Inflammatory macrophage treated with lipopolysaccharide for 4 hours (primary cell): ENCODE results near the gene KRTAP10-3.
"Not testable (repeated sequence)": the region's sequence is repeated elsewhere in the genome, so short reads cannot be mapped to it uniquely, and the experiment has no call there.

Experiments
- DNase-seq: peaks from one replicate; pipeline ENCODE4 v3.0.0-alpha.2; 2020

KRTAP10-3 gene

DNA sequence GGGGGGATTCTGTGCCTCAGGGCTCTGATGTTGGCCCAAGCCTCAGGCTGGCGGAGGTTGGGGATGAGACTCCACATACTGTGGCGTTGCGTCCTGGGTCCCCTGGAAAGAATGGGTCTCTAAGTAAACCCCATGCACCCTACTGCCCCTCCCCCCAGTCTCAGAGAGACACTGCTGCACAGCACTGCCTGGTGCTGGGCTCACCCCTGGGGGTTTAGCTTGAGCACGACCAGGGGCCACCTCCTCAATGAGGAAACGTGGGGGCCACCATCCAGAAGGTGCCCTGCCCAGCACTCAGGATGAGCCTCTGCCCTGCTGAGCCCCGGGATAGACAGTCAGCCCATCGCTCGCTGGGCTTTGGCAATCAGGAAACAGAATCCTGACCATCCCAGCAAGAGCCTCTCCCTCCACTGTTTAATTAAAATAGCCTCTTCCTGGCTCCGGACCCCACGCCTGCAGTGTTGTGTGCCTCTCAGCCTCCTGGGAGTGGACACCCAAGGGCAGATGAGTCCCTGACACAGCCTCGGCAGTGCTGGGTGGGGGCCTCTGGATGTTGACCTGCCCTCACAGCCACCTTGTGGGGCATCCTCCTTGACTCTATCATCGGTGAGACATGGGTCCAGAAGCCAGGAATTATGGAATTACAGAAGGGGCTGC is 11.4 kb upstream of the KRTAP10-3 start:
- DNase-seq = no peak

DNA sequence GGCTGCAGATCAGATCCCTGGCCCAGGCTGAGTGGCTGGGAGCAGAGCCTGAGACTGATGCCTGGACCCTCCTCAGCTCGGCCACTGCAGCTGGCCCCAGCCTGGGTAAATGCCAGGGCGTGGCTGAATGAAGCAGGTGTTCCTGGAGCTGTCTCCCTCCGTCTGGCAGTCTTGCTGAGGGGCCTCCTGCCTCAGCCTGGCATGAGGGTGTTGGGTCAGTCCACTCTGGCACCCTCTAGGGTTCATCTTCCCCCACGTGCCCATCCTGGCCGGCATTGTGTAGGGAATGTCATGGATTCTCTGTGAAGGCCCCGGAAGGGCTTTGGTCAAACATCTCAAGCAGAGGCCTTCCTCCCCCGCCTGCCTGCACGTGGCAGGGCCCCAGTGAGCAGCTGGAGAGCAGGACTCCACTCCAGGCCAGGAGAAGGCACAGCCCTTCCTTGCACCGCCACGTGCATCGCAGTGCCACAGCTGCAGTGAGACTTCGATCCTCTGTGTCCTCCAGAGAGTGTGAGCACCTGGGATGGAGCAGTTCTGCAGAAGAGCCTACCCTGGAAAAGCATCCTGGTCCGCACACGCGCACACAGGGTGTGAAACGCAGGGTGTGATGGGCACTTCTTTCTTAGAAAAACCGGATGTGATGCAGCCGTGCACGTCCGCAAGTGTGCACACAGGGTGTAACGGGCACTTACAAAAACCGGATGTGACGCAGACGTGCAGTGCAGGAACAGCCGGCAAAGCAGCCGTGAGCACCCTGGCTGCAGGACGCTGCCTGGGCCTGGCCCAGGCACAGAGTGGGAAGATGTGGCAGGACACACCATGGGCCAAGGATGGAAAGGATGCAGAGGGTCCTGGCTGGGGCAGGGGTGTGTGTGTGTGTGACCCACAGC is 10.3 kb upstream of the KRTAP10-3 start:
- no peak for DNase-seq

DNA sequence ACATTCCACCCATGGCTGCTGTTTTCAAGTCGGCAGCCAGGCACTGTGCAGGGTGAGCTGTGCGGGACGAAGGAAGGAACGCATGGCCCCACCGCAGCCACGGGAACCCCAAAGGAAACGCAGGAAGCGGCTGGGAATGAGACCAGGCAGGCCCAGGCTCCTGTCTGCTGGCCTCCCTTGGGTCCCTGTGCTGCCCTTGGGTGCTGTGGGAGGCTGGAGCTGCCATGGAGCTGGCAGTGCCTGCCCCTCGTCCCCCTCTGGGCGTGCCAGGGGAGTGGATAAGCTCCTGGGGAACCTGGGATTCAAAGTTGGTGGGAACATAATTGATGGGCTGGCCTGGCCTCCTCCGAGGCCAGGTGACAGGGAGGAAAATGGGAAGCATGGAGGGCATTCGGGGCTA is 9.7 kb upstream of the KRTAP10-3 start:
- DNase-seq = no peak

DNA sequence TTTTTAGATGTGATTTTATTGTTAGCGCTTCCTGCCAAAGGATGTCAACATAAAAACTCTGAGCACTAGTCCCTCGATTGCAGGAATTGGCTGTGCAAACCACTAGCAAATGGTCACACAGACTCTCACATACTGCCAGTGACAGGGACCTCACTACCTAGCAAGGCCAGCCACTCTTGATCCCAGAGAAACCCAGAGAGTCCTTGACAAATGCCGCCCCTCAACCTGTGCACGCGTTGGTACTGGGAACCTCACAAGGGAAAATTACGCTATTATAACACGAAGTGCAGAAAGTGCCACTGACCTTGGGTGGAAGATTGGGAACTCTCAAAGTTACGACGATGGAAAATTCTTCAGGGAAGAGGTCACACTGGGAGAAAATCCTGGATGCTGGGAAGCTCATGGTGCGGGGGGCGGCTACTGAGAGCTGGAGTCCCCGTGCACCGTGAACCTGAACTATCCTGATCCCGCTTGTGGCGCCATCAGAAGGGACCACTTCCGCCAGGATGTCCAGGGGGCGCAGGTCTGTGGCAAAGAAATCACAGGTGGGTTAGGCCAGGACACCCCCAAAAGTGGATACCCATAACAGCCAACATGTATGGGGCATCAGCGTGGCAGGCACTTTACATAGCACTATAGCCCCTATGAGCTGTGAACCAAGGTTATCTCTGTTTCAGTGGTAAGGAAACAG is 9.0 kb upstream of the KRTAP10-3 start:
- no peak for DNase-seq

DNA sequence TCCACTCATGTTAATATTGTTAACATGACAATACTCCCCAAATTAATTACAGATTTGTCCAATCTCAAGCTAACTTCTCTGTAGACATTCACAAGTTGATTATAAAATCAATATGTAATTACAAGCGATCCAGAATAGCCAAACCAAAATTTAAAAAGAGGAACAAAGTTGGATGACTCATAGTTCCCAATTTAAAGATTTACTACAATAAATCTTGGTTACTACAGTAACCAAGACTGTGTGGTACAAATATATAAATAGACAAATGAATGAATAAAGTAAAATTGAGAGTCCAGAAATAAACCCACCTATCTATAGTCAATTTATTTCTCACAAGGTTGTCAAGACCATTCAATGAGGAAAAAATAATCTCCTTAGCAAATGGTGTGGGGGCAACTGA is 7.8 kb upstream of the KRTAP10-3 start:
- peak; percentile 73 for DNase-seq

DNA sequence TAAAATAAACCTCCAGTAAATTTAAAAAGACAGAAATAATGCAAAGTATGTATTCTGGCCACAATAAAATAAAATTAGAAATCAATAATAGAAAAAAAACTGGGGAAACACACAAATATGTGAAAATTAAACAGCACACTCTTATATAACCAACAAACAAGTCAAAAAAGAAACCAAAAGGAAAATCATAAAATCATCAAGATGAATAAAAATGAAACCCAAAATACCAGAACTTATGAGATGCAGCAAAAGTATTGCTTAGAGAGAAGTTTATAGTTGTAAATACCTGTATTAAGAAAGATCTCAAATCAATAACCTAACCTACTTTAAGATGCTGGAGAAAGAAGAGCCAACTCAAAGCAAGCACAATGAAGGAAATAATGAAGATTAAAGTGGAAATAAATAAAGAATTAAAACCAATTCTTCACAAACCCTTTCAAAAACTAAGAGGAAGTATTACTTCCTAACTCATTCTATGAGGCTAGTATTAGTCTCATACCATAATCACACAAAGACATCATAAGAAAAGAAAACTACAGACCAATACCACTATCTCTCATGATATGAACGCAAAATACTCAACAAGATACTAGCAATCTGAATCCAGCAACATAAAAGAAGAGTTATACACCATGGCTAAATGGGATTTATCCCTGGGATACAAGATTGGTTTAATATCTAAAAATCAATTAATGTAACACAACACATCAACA is 6.4 kb upstream of the KRTAP10-3 start:
- peak; percentile 60 for DNase-seq

DNA sequence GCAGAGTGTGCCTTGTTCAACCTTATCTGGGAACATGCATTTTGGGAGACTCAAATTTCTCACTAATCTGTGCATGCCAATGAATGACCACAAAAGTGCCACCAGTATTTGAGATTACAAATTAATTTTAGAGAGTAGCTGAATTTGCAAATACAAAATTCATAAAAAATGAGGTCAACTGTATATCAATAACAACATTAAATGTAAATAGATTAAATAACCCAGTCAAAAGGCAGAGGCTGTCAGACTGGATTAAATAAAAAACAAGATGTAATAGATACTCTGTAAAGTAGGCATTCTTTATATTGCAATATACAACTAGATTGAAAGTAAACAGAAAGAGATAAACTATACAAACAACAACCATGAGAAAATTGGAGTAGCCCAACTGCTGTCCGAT is 5.5 kb upstream of the KRTAP10-3 start:
- DNase-seq = no peak

DNA sequence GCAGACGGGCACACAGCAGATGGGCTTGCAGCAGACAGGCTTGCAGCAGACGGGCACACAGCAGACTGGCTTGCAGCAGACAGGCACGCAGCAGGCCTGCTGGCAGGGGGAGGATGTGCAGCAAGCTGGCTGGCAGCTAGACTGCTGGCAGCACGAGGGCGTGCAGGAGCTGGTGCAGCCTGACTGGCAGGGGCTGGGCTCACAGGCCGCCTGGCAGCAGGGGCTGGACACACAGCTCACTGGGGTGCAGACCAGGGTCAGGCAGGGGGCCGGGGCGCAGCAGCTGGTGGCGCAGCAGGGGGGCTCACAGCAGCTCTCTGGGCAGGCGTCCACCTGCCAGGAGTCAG is 293 bp downstream of the KRTAP10-3 start:
- not testable (repeated sequence) for DNase-seq

DNA sequence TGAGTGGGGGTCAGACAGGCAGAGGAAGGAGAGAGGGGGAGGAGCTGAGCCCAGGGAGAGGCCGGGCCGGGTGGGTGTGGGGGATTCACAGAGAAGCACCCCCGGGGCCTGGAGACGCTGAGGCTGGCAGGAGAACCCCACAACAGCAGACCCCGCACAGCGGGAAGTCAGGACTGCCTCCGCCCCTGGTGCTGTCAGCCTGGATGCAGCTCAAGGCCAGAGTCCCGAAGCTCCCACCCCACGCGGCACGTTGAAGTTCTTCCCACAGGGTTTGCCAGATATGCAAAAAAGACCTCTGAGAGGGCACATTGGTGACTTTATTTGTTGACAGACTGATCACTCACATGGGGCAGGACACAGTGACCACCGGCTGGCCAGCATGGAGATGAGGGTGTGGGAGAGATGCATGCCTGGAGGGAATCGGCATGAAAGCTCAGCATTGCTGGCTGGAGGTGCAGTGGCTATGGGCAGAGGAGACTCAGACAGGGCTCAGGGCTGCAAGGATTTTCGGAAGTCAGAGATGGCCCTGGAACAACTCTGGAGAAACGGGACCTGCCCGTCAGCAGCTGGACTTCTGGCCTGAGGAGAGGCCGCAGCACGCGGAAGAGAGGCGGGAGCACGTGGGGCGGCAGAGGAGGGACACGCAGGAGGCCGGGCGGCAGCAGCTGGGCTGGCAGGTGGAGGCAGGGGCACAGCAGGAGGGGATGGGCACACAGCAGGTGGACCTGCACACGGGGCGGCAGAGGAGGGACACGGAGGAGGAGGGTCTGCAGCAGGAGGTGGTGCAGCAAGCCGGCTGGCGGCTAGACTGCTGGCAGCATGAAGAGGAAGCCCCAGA is 885 bp downstream of the KRTAP10-3 start:
- no peak for DNase-seq

DNA sequence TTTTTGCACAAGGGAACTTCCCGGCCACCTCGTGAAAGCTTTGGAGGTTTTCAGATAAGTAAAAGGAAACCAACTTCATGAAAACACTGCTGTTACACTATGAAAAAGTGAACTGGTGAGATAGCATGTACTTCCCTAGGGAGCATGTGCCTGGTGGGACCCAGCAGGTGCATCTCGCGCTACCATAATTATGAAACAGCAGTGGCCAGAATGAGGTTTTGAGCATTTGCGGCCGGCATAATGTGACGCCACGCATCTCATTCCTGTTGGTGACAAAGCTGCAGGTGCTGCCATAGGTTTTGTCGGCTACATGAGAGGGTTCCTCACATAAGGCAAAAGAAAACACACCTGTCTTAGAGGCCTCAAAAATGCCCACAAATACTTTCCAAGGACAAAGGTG is 1.7 kb downstream of the KRTAP10-3 start:
- DNase-seq = no peak

DNA sequence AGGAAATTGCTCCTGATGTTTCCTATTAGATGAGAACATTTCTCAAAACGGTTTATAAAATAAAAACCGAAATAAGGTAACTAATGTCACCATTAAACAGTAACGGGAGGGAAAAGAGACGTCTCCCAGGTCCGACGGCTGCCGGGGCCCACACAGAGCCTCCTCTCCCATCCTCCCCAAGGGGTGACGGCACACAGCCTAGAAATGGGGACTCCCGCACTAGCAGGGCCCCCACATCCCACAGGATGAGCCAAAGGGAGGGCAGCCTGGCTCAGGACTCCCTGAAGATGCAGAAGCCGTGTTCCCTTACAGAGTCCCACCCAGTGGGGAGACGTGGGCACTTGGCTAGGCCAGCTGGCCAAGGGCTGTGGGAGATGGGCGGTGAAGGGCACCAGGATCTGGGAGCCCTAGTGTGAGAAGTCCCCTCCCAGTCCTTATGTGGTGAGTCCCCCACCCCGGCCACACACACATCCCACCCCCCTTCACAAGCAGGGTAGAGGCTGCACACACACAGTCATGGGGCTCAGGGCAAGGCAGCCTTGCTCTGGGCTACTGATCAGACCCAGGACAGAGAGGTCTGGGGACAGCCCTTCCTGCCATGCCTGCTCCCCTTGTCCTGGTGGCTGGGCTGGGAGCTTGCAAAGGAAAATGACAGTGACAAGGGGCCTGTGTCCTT is 3.3 kb downstream of the KRTAP10-3 start:
- DNase-seq = no peak

DNA sequence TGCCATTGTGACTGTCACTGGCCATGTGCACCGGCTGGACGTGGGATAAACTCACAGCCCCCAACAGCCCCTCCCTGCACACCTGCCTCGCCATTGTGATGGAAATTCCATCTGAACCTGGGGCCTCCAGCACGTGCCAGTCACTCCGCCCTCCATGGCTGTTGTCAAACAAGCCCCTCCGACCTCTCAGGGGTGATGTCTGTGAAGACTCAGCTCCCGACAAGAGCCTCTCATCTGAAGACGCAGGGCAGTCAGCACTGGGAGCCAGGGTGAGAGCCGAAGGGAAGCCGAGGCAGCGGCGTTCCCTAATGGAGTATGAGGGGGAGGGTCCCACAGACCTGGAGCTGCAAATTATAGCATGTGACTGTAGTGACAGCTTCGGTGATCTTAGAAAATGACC is 5.9 kb downstream of the KRTAP10-3 start:
- DNase-seq = no peak

DNA sequence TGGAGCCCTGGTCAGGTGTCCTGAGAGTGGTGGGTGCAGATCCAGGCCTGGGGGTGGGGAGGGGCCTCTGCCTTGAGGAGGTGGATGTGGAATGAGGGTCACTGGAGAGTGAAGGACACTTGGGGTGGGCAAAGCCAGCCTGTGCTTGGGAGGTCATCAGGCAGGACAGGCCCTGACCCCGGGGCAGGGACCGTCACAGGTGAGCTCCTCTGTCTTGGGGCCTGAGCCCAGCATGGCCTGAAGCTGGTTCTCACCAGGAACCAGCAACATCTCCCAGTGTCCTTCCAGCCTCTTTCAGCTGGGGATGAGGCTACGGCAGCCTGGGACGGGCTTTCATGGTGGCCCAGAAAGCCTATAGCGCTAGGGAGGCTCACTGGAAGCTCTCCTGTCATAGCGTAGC is 6.5 kb downstream of the KRTAP10-3 start:
- no peak for DNase-seq

DNA sequence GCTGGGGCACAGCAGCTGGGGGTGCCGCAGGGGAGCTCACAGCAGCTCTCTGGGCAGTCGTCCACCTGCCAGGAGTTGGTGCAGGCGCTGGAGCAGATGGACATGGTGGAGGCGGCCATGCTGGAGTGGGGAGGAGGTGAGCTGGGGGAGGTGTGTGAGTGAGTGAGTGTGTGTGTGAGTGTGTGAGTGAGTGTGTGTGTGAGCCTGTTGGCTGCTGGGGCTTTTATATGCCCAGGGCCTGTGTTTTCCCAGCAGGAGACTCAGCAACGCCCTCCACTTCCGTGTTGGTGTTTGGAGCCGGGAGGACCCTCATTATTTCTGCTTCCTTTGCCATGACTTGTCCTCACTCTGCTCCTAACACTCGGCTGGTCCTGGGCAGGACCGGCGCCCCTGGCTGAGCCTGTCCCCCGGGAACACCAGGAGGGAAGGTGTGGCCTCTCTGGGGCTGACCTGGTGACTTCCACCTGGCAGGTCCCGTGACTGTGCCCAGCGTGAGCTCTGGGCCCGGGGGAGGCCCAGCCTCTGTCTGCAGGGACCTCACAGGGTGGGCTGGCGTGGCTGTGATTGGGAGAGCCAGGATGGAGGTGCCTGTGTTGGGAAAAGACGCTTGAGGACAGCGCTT is 7.1 kb downstream of the KRTAP10-3 start, which contains the start of gene KRTAP10-2:
Gene KRTAP10-2 (minus strand): TSS at position 166 of the 622 bp plus-strand sequence. CDS start 47 bp downstream, at position 119.
- DNase-seq = no peak

DNA sequence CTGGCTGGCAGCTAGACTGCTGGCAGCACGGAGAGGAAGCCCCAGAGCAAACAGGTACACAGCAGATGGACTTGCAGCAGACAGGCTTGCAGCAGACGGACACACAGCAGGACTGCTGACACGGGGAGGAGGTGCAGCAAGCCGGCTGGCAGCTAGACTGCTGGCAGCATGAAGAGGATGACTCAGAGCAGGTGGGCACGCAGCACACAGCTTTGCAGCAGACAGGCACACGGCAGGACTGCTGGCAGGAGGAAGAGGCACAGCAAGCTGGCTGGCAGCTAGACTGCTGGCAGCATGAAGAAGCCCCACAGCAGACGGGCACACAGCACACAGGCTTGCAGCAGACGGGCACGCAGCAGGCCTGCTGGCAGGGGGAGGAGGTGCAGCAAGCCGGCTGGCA is 7.8 kb downstream of the KRTAP10-3 start:
- no peak for DNase-seq

DNA sequence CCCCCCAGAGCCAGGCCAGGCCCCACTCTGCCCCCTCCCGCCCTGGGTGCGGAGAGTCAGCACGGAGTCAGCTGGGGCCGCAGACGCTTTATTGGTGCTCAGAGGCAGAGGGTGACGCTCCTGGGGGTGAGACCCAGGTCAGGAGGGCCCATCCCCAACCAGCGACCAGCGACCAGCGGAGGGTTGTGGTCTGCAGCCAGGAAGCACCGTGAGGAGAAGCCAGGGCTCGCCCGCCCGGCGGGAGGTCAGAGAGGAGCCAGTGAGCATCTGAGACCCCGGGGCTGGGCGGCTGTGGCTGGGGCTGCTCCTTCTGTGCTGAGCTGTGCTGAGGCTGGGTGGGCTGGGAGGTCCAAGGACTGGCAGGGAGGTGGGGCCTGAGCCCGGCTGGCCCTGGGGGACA is 8.3 kb downstream of the KRTAP10-3 start:
- not testable (repeated sequence) for DNase-seq

DNA sequence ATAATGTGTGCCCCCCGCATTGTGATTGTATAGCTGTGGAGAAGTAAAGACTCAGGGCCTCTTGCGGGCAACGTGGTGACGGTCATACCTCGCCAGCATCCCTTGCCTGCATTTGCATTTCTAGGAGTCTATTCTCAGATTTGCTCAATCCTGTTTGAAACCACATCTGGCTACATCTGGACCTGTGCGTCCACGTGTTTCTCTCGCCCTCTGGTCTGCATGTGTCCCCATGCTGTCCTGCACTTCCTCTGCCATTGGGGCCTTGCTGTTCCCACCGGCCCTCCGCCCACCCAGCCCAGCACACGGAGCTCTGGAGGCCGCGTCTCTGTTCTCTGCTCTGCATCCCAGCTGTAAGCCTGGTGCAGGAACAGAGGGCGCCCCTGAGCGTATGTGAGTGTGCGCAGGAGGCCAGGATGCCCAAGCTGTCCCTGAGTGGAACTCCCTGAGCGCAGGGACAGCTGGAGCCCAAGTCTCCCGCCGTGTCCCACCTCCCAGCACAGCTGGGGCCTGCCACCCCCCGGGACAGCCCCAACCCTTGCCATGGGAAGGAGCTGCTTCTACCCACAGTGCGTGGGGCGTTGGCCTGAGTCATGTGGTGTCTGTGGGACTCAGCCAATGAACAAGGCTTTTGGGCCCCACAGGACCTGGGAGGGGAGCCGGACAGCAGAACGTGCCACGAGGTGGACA is 8.9 kb downstream of the KRTAP10-3 start:
- no peak for DNase-seq

DNA sequence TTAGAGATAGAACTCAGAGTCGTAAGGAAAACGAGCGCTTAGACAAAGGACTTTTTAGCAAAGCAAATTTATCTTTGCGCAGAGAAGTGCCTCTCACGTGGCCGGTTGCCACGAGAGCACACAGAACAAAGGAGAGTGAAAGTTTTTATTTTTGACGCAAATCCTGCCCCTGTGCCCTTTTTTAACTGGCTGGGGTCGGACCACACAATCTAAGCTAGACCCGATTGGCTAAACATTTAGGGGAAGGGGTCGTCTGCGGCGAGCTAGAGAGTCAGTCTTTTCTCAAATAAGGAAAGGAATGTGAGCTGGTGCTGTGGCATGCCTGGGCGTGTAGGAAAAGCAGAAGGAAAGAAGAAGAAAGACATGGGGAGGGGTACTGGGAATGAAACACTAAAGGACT is 9.7 kb downstream of the KRTAP10-3 start:
- no peak for DNase-seq

DNA sequence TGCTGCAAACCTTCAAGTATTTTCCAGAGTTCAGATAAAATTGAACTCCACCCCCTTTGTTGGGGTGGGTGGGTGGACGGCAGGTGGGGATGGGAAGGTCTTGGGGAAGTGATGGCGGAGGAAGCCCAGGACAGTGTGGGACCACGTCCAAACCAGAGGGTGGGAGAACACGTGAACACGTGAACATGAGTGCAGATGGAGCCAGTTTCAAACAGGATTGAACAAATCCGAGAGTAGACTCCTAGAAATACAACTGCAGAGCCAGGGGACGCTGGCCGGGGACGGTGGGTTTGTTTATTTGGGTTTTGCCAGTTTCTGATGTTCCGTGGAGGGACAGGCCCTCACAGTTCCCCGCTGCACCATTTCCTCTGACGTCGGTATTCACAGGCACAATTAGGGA is 10.2 kb downstream of the KRTAP10-3 start:
- DNase-seq = no peak

DNA sequence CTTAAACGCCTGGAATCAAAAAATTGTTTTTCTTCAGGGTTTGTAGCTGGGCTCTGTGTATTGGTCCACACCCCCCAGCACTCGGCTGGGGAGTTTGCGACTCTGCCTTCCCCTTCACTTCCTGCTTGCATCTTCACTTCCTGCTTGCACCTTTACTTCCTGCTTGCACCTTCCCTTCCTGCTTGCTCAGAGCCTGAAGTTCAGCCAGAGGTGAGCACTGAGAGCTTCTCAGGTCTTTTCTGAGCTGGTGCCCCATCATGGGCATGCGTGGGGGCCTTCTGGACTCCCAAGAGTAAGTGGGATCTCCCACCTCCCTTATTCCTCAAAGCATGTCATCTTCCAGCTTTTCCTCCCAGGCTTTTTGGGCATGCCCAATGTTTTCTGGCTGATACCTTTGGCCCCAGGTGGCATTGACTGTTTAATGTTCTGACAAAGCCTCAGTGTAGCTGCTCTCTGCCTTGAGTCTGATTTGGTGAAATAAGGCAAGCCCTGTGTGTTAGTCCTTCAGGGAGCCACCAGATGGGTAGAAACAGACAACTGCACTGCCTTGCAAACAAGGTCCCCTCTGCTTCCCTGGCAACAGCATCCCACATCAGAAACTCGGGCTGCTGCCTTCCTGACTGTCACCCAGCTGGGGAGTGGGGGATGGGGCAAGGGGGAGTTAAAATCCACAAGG is 10.8 kb downstream of the KRTAP10-3 start:
- DNase-seq = no peak
